Measurements from ENCODE around the gene RAX.

DNA sequence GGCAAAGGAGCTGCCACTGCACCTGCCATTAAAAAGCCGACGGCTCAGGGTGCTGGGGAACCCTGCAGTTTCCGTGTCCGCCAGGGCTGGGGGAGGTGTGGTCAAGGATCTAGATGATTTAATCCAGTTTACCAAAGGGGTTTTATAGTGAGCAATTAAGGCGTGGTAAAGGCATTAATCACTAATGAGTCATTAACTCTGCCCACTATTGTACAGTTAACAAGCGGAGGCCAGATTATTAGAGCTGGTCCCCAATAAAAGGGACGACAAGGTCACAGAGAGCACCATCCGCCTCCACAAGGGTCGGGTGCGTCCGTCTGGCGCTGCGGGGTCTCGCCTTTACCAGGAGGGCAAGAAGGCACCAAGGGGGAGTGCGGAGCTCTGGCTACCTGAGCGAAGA, 9.6 kb downstream of the RAX start:
- TF ChIP-seq, protein P1, sequence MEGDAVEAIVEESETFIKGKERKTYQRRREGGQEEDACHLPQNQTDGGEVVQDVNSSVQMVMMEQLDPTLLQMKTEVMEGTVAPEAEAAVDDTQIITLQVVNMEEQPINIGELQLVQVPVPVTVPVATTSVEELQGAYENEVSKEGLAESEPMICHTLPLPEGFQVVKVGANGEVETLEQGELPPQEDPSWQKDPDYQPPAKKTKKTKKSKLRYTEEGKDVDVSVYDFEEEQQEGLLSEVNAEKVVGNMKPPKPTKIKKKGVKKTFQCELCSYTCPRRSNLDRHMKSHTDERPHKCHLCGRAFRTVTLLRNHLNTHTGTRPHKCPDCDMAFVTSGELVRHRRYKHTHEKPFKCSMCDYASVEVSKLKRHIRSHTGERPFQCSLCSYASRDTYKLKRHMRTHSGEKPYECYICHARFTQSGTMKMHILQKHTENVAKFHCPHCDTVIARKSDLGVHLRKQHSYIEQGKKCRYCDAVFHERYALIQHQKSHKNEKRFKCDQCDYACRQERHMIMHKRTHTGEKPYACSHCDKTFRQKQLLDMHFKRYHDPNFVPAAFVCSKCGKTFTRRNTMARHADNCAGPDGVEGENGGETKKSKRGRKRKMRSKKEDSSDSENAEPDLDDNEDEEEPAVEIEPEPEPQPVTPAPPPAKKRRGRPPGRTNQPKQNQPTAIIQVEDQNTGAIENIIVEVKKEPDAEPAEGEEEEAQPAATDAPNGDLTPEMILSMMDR (IDR thresholded peaks at IDR 0.05) = no peak
- no peak for TF ChIP-seq POLR2AphosphoS5 (IDR thresholded peaks at IDR 0.05)
